NB4 (cell line): ENCODE results near the gene ZCCHC7.

Experiments used
- TF ChIP-seq, protein P1 (sequence below): IDR thresholded peaks from one replicate; pipeline ENCODE4 v1.5.1; 2012; ENCODE audit warnings: low read depth, low read length
- TF ChIP-seq, protein P2 (sequence below): IDR thresholded peaks from 2 replicates; pipeline ENCODE4 v1.6.1; 2011; ENCODE audit warnings: low read depth, low read length

DNA sequence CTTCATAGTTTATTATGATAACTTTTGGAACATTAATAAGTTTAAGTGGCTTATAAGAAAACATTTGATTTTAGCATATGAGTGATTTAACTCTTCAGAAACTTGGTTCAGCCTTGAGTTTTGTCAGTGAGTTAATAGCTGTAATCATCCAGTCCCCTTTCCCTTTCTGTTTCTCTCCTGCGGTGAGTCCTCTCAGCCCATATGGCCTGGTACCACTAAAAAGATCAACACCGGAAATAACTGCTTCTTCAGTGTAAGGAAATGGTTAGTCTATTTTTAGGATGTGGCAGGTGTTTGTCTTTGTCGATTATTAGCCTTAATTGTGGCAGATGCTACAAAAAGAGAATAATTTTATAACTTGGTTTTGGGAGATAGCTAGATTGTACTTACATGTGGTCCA is 181.9 kb downstream of the ZCCHC7 start:
- TF ChIP-seq, protein P1, sequence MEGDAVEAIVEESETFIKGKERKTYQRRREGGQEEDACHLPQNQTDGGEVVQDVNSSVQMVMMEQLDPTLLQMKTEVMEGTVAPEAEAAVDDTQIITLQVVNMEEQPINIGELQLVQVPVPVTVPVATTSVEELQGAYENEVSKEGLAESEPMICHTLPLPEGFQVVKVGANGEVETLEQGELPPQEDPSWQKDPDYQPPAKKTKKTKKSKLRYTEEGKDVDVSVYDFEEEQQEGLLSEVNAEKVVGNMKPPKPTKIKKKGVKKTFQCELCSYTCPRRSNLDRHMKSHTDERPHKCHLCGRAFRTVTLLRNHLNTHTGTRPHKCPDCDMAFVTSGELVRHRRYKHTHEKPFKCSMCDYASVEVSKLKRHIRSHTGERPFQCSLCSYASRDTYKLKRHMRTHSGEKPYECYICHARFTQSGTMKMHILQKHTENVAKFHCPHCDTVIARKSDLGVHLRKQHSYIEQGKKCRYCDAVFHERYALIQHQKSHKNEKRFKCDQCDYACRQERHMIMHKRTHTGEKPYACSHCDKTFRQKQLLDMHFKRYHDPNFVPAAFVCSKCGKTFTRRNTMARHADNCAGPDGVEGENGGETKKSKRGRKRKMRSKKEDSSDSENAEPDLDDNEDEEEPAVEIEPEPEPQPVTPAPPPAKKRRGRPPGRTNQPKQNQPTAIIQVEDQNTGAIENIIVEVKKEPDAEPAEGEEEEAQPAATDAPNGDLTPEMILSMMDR = no peak
- TF ChIP-seq, protein P2, sequence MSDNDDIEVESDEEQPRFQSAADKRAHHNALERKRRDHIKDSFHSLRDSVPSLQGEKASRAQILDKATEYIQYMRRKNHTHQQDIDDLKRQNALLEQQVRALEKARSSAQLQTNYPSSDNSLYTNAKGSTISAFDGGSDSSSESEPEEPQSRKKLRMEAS = no peak
